NCI-H345 (cell line): ENCODE data around the gene PREB.

Experiments
- DNase-seq: peaks from one replicate; lab custom pipeline; 2025; lab: John Stamatoyannopoulos, UW

Gene PREB

GRCh38 chr2:27082773-27083409, 51.5 kb downstream of the PREB start:
- DNase-seq: no peak

DNA sequence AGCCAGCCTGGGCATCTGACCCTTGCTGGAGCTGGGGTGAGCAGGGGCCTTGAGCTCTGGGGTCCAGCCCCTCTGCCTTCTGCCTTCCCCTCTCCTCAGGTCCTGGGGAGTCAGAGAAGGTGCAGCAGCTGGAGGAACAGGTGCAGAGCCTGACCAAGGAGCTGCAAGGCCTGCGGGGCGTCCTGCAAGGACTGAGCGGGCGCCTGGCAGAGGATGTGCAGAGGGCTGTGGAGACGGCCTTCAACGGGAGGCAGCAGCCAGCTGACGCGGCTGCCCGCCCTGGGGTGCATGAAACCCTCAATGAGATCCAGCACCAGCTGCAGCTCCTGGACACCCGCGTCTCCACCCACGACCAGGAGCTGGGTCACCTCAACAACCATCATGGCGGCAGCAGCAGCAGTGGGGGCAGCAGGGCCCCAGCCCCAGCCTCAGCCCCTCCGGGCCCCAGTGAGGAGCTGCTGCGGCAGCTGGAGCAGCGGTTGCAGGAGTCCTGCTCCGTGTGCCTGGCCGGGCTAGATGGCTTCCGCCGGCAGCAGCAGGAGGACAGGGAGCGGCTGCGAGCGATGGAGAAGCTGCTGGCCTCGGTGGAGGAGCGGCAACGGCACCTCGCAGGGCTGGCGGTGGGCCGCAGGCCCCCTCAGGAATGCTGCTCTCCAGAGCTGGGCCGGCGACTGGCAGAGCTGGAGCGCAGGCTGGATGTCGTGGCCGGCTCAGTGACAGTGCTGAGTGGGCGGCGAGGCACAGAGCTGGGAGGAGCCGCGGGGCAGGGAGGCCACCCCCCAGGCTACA, 52.3 kb downstream of the PREB start:
- no peak for DNase-seq
